ENCODE results near the gene LARP4B. TPM values are rescaled to one million over a fixed set of nuclear protein-coding genes. Genes with fewer than 3 reads are reported as not detected.

LARP4B gene
- total RNA-seq, 1 experiment from 2014 or later, result 122 TPM

DNA sequence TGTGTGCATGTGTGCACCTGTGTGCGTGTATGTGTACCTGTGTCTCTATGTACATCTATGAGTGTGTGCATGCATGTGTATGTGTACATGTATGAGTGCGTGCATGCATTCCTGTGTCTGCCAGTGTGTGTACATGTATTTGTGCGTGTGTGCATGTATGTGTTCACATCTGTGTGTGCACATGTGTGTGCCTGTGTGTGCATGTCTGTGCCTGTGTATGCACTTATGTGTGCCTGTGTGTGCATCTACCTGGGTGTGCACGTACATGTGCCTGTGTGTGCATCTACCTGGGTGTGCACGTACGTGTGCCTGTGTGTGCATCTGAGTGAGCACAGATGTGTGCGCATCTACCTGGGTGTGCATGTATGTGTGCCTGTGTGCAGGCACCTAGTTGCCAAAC is 139.9 kb downstream of the LARP4B start:
- no peak overlapping the region for H3K27ac ChIP-seq (ENCODE audit: low read depth, low read length)
- no peaks in the 10 kb centered on the region for H3K79me2 ChIP-seq (ENCODE audit: insufficient read depth, low read length)
- H3K4me3 ChIP-seq (replicated peaks in 1 of 2; ENCODE audit: low read depth in 1 of 2, low read length in 2 of 2), result no peak overlapping the region
- peaks cover 4 to 6% of the 10 kb centered on the region in 2 experiments; a peak in 1 of 4 replicates for H3K9me3 ChIP-seq (ENCODE audit: control insufficient read depth in 1 of 2, insufficient read depth in 1 of 2, low read depth in 1 of 2, low read length in 2 of 2)
- no peak overlapping the region for H3K4me2 ChIP-seq (ENCODE audit: low read length)
- no peaks in the 10 kb centered on the region for H3K36me3 ChIP-seq (ENCODE audit: control insufficient read depth in 1 of 2, insufficient read depth in 2 of 2, low read length in 2 of 2)
- no peaks in the 10 kb centered on the region for H3K27me3 ChIP-seq (ENCODE audit: insufficient read depth, low read length)
- no peak overlapping the region for H3K9ac ChIP-seq (ENCODE audit: low read length)
- BruUV-seq (replicated peaks), result no TSS peak
- DNase-seq (ENCODE audit: low read depth, low spot score), result no peak
- CTCF ChIA-PET, result no interaction called here
- POLR2A ChIA-PET, result no interaction called here
- intact Hi-C loops (cut with micrococcal nuclease), result no loop called here
- no peaks in the 10 kb centered on the region for H4K20me1 ChIP-seq (ENCODE audit: insufficient read depth)
- H3K4me1 ChIP-seq (ENCODE audit: control insufficient read depth in 1 of 2, insufficient read depth in 2 of 2, low read length in 2 of 2), result no peaks in the 10 kb centered on the region
- H3K9me2 ChIP-seq (ENCODE audit: insufficient read depth), result no peaks in the 10 kb centered on the region
- TF ChIP-seq SRF (IDR thresholded peaks at IDR 0.05; ENCODE audit: low read depth) (no peak), YY1 (IDR thresholded peaks at IDR 0.05; ENCODE audit: extremely low read depth, insufficient replicate concordance, low read depth, low read length) (no peak), RAD21 (IDR thresholded peaks at IDR 0.05; ENCODE audit: low read depth) (no peak), TCF7L2 (IDR thresholded peaks at IDR 0.05; ENCODE audit: borderline replicate concordance, extremely low read depth, insufficient read depth, insufficient read length) (no peak), CEBPB (IDR thresholded peaks at IDR 0.05; ENCODE audit: low read depth) (no peak), ELF1 (IDR thresholded peaks at IDR 0.05; ENCODE audit: borderline replicate concordance, low read depth) (no peak), EGR1 (IDR thresholded peaks at IDR 0.05; ENCODE audit: low read depth) (no peak), EZH2 (IDR thresholded peaks at IDR 0.05) (no peak), ZBTB33 (IDR thresholded peaks at IDR 0.05; ENCODE audit: extremely low read depth, insufficient replicate concordance, low read length) (no peak), SP1 (IDR thresholded peaks at IDR 0.05; ENCODE audit: low read depth) (no peak)
- RAD21 ChIA-PET (ENCODE audit: low non-redundant PET in 1 of 2, low total read pairs in 2 of 2, uncharacterized antibody in 2 of 2, unreplicated experiment in 2 of 2), result no interaction called here
- no peak for ATAC-seq
- H2AFZ ChIP-seq (ENCODE audit: low read depth, low read length, poor library complexity, severe bottlenecking), result no peak overlapping the region

Data from HCT116 (cell line).